ENCODE measurements around the gene MACROD2.
"Not testable (repeated sequence)": the region's sequence is repeated elsewhere in the genome, so short reads cannot be mapped to it uniquely, and the experiment has no call there.

MACROD2 gene

DNA sequence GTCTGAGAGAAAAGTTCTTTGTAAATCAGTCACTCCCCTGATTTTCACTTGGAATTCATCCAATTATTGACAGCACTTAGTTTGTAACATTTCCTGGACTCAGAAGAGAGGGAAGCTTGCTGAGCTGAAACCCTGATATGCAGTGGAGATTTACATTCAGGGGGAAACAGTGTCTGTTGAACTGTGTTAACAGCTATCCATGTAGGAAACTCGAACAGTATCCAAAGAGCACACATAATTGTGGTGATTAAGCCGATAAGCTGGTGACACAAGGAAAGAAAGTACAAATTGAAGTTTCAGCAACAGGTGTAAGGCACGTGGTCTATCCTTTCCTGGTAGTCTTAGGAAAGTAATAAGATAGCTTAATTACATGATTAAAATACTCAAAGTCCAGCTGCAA, 420.2 kb downstream of the MACROD2 start:
- DNase-seq: no peak

DNA sequence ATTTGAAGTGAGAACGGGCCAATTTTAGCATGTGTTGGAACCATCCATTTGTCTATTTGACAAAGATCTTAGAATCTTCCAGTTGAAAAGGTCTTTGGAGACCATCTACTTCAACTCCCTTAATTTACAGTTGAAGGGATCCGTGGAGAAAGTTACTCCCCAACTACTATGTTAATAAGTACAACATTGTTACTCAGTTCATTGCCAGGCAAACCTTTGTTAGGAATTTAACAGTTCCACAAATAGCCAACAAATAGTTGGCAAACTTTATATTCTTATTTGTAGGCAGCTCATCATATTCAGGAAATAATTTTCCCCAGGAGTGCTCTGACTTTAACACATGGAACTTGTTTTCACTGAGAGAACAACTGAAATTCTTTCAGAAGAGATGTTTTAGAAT, 423.1 kb downstream of the MACROD2 start:
- DNase-seq: no peak

DNA sequence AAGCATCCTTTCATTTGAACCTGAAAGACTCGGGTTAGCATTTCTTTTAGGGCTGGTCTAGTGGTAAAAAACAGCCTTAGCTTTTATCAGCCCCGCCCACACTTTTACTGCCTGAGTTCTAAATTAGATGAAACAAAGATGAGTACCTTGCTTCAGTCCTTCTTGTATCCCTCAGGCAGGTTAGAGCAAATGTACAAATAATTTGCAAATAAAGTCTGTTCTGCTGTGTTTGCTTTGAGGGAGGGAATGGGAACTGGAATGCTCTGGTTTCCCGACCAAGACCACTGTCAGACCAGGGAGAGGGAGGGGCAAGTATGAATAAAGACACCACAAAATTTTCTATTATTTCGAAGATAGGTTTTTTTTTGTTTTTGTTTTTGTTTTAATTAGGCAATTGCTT, 427.6 kb downstream of the MACROD2 start:
- no peak for DNase-seq

DNA sequence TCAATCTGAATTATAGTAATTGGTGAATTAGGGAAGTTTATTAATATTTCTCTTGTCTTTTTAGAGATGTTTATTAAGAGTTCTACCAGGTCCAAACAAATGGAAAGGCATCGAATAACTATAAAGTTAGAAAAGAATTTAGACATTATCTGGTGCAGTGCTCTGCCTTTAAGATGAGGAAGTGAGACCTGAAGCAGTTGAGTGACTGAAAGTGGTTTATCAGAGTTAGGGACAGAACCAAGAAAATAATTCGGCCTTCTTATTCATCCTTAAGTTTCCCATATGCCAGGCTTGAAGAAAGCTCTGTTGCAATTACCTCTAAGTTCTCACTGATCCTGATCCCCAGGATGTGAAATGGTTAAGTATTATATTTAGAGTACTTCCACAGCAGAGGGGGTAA, 436.3 kb downstream of the MACROD2 start:
- no peak for DNase-seq

DNA sequence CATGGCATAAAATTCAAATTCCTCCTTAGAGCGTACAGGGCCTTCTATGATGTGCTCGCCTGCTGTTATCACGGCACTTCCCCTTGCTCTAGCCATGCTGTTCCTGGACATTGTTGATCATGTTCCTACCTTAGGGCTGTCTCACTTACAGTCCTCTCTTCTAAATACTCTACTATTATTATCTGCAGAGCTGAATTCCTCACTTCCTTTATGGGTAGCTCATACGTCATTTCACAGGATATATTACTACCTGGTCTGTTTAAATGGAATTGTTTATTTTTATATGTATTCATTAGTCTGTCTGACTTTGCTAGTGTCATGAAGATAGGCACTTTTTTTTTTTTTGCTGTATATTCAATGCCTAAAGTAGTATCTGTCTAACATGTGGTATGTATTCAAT, 436.8 kb downstream of the MACROD2 start:
- DNase-seq: no peak

DNA sequence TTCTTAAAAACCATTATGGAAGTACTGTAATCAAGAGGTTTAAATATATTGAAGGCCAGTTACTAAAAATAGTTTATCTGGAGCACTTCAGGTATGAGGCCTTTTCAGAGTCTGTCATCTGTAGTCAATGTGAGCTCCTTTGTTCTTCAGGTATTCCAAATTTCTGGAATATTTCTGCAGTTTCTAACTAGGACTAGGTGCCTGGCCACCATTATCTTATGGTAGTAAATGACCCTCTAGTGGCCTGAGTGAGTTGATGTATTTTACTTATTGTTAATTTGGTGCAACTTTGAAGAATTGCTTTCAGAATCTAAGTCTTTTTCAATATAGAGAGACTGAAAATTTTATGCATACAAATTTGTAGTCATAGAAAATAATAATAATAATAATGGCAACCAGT, 437.3 kb downstream of the MACROD2 start:
- DNase-seq: no peak

DNA sequence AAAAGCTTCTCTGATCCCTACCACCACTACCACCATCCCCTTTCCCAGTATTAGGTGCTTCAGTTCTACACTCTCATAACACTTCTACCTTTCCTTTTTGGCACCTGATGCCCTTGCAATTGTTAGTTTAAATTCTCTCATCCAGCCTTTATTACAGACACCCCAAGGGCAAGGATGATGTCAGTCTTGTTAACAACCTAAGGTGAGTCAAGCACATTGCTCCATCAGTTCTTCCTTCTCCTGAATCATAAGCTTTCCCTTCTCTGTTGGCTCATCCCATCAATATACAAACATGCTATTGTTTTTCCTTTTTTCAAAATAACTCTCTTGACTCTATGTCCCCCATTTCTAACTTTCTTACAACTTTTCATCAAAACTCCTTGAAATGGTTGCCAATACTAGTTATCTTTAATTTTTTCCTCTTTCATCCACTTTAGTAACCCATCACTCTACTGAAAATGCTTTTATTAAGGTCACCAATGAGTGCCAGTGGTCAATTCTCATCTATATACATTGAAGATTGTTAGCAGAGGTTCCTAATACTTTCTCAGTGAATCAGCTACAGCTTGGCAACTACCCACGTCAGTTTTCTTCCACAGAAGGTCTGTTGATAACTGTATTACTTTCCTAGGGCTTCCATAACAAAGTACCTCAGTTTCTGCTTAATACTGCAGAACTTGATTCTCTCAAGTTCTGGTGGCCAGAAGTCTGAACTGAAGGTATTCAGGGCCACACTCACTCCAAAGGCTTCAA, 439.2 kb downstream of the MACROD2 start:
- no peak for DNase-seq

DNA sequence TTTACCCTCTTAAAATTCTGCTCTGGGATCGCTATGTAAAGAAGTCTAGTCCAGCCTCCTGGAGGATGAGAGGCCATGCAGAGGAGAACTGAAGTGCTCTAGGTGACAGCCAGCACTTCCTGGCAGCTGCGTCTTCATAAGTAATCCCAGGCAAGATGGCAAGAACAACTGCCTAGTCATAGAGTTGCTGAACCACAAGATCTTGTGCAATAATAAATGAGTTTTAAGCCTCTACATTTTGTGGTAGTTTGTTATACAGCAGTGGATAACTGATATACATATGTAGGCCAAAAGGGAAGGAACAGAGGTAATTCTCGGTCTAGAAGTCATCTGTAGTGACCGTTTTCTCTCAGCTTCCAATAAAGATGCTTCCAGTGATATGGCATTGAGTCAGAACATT, 445.9 kb downstream of the MACROD2 start:
- DNase-seq: no peak

DNA sequence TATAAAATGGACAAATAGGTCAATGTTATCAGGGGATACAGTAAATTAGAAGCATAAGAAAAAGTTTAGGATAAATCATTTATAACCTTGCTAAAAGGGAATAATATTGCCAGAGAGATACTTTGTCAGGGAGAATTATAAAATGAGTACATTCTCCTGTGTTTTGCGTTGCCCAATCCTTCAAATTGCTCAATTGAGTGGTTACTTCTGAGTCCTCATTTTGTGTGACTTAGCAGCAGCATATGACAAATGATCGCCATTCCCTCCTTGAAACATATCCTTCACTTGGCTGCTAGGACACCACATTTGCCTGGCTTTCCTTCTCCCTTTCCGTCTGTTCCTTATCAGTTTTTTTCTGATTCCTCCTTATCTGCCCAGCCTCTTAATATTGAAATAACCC, 448.8 kb downstream of the MACROD2 start:
- DNase-seq: no peak

DNA sequence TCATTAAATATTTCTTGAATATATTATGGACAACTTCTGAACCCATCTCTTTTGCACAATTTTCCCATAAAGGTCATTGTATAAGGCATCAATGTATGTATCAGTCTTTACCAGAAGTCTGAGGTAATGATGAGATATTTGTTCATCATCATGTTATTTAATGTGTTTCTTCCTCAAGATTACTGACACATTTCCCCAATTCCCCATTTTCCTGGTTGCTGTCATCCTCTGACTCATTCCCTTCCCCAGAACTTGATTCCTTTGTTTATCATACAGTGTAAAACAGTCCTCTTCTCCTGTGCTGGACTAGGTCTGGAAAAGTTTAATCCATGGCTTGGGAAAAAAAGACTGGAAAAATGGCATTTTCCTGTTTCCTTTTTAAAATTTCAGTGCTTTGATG, 450.0 kb downstream of the MACROD2 start:
- no peak for DNase-seq

DNA sequence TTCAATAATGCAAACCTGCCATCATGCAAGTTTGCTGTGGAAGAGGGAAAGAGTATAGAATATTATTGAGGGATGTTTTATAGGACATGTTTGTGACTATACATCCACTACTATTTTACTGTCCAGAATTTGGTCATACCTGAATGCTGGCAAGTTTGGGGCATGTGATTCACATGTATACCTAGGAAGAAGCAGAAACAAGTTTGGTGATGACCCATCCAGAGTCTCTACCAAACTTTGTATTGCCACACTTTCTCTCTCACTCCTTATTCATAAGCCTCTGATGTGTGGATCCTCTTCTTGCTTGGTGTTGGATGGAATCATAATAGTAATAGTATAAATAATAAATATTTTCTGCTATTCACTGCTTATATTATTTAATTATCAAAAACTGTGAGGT, 450.6 kb downstream of the MACROD2 start:
- DNase-seq: no peak

DNA sequence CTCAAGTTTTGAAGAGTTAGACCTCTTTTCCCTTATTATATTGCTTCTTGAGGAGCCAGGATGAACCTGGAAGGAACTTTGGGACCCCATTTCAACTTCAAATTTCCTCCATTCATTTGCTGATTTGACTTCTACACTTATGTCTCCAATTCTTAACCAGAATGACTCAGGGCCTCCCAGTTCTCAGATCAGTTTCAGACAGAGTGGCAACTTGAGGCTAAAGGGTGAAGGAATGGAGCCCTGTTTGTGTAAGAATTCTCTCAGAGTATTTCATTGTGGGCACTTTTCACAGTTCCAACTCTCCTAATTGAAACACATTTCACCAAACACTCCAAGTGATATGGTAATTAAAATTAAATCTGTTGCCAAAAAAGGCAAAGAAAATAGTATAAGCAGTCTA, 451.1 kb downstream of the MACROD2 start:
- DNase-seq: no peak

DNA sequence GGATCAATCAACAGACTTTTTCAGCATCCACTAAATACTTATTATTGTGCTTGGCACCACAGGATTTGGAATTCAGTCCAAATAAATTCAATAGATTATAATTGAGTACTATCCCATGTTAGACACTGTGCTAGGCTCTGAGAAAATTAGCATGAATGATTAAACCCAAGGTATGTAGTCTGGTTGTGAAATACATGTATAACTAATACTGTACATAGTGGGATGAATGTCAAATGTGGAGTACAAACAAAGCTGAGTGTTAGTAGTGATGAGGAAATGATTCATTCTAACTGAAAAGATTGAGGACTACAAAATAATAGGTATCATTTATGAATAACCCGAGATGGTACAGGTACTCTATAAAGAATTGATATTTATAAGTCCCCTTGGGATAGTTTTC, 454.0 kb downstream of the MACROD2 start:
- DNase-seq: no peak

DNA sequence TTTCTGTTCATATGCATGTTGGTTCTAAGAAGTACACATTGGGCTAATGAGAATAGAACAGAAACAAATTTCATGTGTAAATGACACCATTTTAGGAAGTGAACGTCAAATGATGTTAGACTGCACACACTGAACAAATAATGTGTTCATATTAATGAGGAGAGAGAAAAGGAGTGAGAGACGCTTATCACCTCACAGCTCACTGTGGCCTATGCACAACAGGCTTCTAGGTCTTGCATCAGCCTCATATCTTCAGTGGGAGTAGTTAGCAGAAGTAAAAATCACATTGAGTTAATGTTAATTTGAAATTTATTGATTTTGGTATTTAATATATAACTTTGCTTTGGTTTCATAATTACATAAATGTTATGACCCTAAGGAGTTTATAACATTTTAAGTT, 454.9 kb downstream of the MACROD2 start:
- no peak for DNase-seq

DNA sequence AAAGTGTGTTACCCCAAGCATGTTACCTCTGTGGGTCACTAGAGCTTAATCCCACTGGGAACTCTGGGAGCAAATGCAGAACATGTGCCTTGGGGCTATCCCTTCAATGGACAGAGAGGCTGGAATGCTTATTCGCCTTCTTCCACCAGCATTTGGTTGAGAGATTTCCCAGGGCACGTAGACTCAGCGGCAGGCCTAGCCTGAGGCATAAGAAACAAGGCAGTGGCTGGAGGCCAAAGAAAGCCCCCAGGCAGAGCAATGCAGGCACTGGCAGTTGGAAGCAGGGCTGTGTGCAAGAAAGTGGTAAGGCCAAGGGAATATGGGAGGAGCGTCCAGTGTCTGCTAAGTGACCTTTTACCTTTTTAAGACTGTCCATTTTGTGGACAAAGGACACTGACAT, 456.1 kb downstream of the MACROD2 start:
- no peak for DNase-seq

DNA sequence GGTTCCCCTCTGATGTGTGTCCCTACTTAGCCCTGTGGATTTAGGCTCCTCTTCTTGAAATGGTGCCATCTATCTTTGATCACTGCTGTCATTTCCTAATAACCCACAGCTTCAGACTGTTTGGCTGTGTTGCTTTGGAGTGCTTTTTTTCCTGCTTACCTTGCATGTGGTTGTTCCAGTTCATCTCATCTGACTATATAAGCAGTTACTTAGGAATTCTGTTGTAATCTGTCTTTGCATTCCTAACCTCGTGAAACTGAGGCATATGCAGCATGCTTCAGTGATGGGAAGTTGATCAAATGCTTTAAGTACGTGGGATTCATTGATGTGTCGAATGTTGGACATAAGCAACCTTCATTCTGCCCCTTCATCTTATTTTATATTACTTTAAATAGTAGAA, 457.9 kb downstream of the MACROD2 start:
- no peak for DNase-seq

DNA sequence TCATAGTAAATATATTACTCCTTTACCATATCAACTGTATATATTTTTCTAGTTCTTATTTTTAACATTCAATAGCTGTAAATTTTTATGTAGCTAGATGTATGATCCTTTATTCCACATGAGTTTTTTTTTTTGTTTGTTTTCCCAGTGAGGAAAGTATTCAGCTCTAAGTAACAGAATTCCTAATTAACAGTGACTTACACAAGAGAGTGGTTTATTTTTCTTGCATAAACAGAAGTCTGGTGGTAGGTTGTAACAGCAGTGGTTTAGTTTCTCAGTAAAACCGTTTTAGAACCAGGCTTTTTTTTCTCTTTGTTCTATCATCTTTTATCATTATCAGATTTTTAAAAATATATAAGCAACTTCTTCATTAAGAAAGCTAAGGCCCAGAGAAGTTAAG, 459.0 kb downstream of the MACROD2 start:
- no peak for DNase-seq

DNA sequence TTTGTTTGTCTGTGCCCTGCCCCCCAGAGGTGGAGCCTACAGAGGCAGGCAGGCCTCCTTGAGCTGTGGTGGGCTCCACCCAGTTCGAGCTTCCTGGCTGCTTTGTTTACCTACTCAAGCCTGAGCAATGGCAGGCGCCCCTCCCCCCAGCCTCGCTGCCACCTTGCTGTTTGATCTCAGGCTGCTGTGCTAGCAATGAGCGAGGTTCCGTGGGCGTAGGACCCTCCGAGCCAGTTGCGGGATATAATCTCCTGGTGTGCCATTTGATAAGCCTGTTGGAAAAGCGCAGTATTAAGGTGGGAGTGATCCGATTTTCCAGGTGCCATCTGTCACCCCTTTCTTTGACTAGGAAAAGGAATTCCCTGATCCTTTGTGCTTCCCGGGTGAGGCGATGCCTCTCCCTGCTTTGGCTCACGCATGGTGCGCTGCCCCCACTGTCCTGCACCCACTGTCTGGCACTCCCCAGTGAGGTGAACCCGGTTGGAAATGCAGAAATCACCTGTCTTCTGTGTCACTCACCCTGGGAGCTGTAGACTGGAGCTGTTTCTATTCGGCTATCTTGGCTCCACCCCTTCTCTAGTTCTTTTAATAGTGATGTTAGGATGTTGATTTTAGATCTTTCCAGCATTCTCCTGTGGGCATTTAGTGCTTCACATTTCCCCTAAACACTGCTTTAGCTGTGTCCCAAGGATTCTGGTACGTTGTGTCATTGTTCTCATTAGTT, 471.9 kb downstream of the MACROD2 start:
- DNase-seq: not testable (repeated sequence)

DNA sequence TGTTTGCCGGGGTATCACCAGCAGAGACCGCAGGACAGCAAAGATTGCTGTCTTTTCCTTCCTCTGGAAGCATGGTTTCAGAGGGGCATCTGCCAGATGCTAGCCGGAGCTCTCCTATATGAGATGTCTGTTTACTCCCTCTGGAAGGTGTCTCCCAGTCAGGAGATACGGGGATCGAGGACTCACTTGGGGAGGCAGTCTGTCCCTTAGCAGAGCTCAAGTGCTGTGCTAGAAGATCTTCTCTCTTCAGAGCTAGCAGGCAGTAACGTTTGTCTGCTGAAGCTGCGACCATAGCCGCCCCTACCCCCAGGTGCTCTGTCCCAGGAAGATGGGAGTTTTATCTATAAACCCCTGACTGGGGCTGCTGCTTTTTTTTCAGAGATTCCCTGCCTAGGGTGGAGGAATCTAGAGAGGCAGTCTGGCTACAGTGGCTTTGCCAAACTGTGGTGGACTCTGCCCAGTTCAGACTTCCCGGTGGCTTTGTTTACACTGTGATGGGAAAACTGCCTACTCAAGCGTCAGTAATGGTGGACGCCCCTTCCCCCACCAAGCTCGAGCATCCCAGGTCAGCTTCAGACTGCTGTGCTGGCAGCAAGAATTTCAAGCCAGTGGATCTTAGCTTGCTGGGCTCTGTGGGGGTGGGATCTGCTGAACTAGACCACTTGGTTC, 475.0 kb downstream of the MACROD2 start:
- DNase-seq: no peak

DNA sequence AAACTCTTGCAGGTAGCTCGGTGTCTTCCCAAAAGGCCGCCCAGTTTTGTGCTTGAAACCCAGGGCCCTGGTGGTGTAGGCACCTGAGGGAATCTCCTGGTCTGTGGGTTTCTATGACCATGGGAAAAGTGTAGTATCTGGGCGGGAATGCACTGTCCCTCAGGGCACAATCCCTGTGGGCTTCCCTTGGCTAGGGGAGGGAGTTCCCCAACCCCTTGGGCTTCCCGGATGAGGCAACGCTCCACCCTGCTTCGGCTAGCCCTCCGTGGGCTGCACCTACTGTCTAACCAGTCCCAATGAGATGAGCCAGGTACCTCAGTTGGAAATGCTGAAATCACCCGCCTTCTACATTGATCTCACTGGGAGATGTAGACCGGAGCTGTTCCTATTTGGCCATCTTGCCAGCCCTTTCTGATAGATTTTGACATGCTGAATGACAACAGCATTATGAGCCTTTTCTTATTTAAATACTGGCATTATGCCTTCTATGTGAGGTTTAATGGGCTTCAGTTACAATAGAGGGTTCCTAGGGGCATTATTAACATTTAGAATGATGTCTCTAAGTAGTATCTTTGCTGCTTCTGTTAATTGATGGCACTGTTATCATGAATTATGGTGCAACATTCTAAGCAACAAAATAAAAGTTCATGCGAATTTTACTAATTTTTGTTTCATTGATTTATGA, 475.8 kb downstream of the MACROD2 start:
- no peak for DNase-seq

DNA sequence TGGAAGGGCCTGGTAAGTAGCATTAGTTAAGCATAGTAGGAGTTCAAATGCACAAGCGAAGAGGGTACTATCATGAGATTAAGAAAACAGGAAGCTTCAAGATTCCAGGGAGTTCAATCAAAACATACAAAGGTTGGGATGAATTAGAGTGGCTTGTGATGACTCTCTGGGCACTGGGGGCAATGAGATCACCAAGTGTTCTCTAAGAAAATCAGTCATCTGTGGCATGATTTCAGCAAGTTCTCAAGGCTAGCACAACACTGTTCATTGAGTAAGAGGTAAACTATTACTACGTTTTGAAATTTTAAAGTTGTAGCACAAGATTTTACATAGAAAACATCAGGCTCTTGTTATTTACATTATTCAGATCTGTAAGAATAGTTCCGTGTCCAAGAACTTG, 481.8 kb downstream of the MACROD2 start:
- no peak for DNase-seq

DNA sequence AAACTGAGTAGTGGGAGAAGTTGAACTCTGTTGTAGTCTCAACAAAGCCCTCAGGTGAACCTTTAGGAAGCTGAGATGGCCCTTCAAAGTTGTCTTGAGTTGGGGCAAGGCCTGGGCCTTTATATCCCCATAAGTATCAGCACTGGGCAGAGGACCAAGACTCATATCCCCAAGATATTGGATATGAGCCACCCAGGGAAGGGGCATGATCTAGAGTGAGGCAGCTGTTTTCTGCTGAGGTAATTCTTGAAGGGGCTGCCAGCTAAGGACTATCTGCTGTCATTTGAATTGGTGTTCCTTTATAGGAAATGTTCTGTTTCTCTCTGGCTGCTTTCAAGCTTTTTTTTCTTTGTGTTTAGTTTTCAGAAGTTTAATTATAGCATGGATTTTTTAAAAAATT, 482.8 kb downstream of the MACROD2 start:
- no peak for DNase-seq

DNA sequence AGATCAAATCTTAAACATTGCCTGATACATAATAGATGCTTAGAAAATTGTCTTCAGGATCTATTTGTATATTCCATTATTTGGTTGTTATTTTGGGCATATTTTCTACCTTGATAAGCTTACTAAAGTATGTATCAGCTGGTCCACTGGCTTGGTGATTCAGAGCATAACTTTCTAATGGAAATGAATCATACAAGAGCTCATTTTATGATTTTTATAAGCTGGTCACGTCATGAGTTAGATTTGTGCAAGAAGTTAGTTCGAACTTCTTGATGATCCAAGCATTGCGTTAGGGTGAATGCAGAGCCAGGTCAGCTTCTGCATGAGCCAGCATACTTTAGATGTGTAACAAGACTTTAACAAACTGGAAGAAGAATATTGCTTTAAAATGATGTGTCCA, 486.5 kb downstream of the MACROD2 start:
- no peak for DNase-seq

DNA sequence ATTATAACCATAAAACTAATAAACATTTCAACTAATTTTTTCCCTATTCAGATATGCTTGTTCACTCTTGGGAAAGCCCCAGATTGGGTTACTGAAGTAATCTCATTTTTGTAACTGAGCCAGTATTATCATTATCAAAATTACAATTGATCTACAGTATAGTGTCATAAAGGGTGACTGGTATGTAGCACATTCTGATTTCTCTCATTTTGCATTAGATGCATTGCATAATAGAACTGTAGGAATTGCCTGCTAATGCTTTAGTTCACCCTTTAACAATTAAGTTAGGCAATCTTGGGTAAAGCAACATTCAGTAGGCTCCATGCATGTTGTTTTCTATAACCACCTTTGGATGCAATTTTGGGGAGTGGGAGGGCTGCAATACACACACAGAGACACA, 492.9 kb downstream of the MACROD2 start:
- no peak for DNase-seq
